A673 (cell line): Measurements from ENCODE around the gene ZNF678. TPM values are rescaled to one million over a fixed set of nuclear protein-coding genes. Genes with fewer than 3 reads are reported as not detected.

Experiments
- BruUV-seq: library from RNA; stranded (reverse); fragments of 400-500 nt; replicated peaks from 2 replicates; lab custom pipeline; 2021; lab: Mats Ljungman, UMichigan
- CTCF ChIA-PET: fragments of 300-600 bp; sonication (Branson Sonifier 250); formaldehyde crosslinking; loops from one replicate; lab custom pipeline; 2022; ENCODE audit warnings: antibody characterized with exemption; lab: Charles Lee
- POLR2A ChIA-PET: fragments of 300-600 bp; sonication (Branson Sonifier 250); formaldehyde crosslinking; loops from one replicate; lab custom pipeline; 2022; ENCODE audit warnings: antibody characterized with exemption; ENCODE audit not compliant: low non-redundant PET; lab: Charles Lee
- DNase-seq: peaks from one replicate; pipeline ENCODE4 v3.0.0-alpha.2; 2015; ENCODE audit warnings: low spot score
- H3K27ac ChIP-seq: fragments of 200-600 bp; sonication (generic); 2 replicates; pipeline ENCODE4 v1.5.1; 2016; ENCODE audit warnings: mixed run types, low read depth, mild to moderate bottlenecking, mixed read lengths, antibody characterized with exemption, low read length; ENCODE audit not compliant: poor library complexity, severe bottlenecking
- H3K27me3 ChIP-seq: fragments of 200-600 bp; sonication (generic); replicated peaks from 2 replicates; pipeline ENCODE4 v1.6.1; 2017; ENCODE audit warnings: mixed run types, low read depth, mild to moderate bottlenecking, mixed read lengths, antibody characterized with exemption, low read length; ENCODE audit not compliant: insufficient read depth, poor library complexity
- H3K36me3 ChIP-seq: fragments of 200-600 bp; sonication (generic); 2 replicates; pipeline ENCODE4 v1.6.1; 2016; ENCODE audit warnings: mixed run types, mild to moderate bottlenecking, mixed read lengths, antibody characterized with exemption, low read length; ENCODE audit not compliant: insufficient read depth, poor library complexity, severe bottlenecking
- H3K4me1 ChIP-seq: fragments of 200-600 bp; sonication (generic); 2 replicates; pipeline ENCODE4 v1.6.1; 2017; ENCODE audit warnings: mixed run types, mild to moderate bottlenecking, mixed read lengths, antibody characterized with exemption, low read length; ENCODE audit not compliant: insufficient read depth, poor library complexity, severe bottlenecking
- H3K4me3 ChIP-seq: fragments of 200-600 bp; sonication (generic); 2 replicates; pipeline ENCODE4 v1.5.1; 2016; ENCODE audit warnings: low read depth, mixed run types, mild to moderate bottlenecking, mixed read lengths, low read length; ENCODE audit not compliant: poor library complexity, severe bottlenecking
- H3K9me3 ChIP-seq: fragments of 200-600 bp; sonication (generic); 2 replicates; pipeline ENCODE4 v1.6.1; 2016; ENCODE audit warnings: mixed run types, low read depth, mild to moderate bottlenecking, mixed read lengths, antibody characterized with exemption, low read length; ENCODE audit not compliant: poor library complexity, severe bottlenecking
- CTCF ChIP-seq: fragments of 300-800, 200-600 bp; sonication (generic); conservative IDR thresholded peaks from 2 replicates; pipeline ENCODE4 v1.5.1; 2017; ENCODE audit warnings: low read depth, mild to moderate bottlenecking, antibody characterized with exemption, low read length, moderate library complexity, mixed read lengths
- EZH2 ChIP-seq: fragments of 200-600 bp; sonication (generic); IDR thresholded peaks from 2 replicates; pipeline ENCODE4 v1.6.1; 2017; ENCODE audit warnings: borderline replicate concordance, low read depth, mild to moderate bottlenecking, mixed read lengths, antibody characterized with exemption, low read length; ENCODE audit not compliant: poor library complexity, severe bottlenecking
- intact Hi-C: fragments of 100-400 bp; cut with micrococcal nuclease; formaldehyde crosslinking; loops from one replicate; pipeline ENCODE4 v1.10.0; 2022; ENCODE audit not compliant: unreplicated experiment
- total RNA-seq: library from RNA; stranded (reverse); gene quantifications from 2 replicates; pipeline ENCODE4 v1.2.3, GENCODE V29; 2021

ZNF678 gene
- total RNA-seq, 1 experiment from 2014 or later, result 10.2 TPM

DNA sequence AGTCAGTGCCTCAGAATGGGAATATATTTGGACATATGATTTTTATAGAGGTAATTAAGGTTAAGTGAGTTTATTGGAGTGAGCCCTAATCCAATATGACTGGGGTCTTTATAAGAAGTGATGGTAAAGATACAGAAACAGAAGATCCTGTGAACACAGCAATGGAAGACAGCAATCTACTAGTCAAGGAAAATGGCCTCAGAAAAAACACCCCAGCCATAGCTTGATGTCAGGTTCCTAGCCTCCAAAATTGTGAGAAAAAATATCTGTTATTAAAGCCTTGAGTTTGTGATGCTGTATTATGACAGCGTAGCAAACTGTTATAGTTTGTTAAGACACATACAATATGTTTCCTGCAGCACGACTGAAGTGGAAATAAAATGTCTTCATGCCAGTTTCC lies 99.6 kb downstream of the ZNF678 start:
- TF ChIP-seq CTCF, result no peak
- no peak for TF ChIP-seq EZH2
- POLR2A ChIA-PET, result no interaction called here
- Histone ChIP-seq H3K27me3 (no peaks in the 10 kb centered on the region), H3K36me3 (no peaks in the 10 kb centered on the region), H3K9me3 (peaks cover 87% of the 10 kb centered on the region), H3K4me1 (no peaks in the 10 kb centered on the region), H3K4me3 (no peak overlapping the region), H3K27ac (no peak overlapping the region)
- DNase-seq, result no peak
- intact Hi-C loops, result no loop called here
- CTCF ChIA-PET, result no interaction called here
- BruUV-seq, result no TSS peak

- ChIA-PET CTCF (no interaction called here), POLR2A (no interaction called here)
- Histone ChIP-seq H3K27me3 (no peaks in the 10 kb centered on the region), H3K27ac (no peak overlapping the region), H3K4me1 (no peaks in the 10 kb centered on the region), H3K36me3 (no peaks in the 10 kb centered on the region), H3K9me3 (peaks cover 76% of the 10 kb centered on the region), H3K4me3 (no peak overlapping the region)
- peak; percentile 51 for DNase-seq
- TF ChIP-seq EZH2, result no peak
- TF ChIP-seq CTCF, result no peak
- no TSS peak for BruUV-seq
- intact Hi-C loops, result no loop called here
Measured at GRCh38 chr1:227666286-227666685, 102.9 kb downstream of the ZNF678 start.

DNA sequence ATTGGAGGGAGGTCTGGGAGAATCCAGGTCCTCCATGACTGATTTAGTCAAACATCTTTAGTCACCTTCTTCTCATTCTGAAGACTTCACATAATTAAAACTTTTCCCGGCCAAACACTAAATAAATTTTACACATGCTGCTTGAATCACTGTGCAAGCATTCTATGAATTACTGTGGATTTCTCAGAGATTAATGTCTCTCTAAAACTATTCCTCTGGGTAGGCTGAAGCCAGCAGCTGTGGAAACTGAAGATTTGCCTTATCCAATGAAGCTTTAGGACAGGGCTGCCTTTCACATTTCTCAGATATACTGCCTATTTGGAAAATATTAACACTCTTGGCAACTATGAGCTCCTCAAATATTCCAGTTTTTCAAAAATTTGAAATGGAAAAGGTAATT lies 110.1 kb downstream of the ZNF678 start:
- Histone ChIP-seq H3K27ac (no peak overlapping the region), H3K36me3 (no peaks in the 10 kb centered on the region), H3K9me3 (peaks cover 32% of the 10 kb centered on the region), H3K27me3 (no peaks in the 10 kb centered on the region), H3K4me1 (no peaks in the 10 kb centered on the region), H3K4me3 (no peak overlapping the region)
- DNase-seq, result no peak
- intact Hi-C loops, result no loop called here
- POLR2A ChIA-PET, result no interaction called here
- CTCF ChIA-PET, result no interaction called here
- TF ChIP-seq CTCF (no peak), EZH2 (no peak)
- BruUV-seq, result no TSS peak
